GM20431 (cell line): ENCODE results near the gene OSTN.
"Not testable (repeated sequence)": the region's sequence is repeated elsewhere in the genome, so short reads cannot be mapped to it uniquely, and the experiment has no call there.

Experiments used
- in situ Hi-C: fragments of 300-500 bp; cut with MseI, MboI; formaldehyde crosslinking; loops from one replicate; pipeline ENCODE4 v1.15.0; 2020; ENCODE audit warnings: low sequenced_read_pairs; ENCODE audit not compliant: unreplicated experiment

OSTN gene

GRCh38 chr3:191260431-191261303, 61.6 kb downstream of the OSTN start:
- in situ Hi-C loops, result loop anchor here (25.0 kb wide), 1 partner anchor 102 kb away; no protein-coding TSS in a partner anchor

DNA sequence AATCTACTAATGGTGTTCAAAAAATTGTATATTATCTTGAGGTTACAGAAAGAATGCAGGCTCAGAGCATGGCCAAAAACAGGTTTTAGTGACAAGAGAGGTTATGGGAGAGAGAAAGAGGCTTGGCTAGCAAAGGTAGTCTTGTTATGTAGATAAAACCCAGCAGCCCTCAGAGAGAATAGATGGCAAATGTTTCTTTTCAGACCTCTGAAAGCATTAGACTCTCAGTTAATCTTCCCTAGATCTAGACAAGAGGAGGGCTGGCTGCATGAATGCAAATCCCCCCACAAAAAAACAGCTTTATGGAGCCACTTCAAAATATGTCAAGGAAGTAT, 62.2 kb downstream of the OSTN start:
- in situ Hi-C loops, result loop anchor here (25.0 kb wide), 1 partner anchor 101 kb away; no protein-coding TSS in a partner anchor

DNA sequence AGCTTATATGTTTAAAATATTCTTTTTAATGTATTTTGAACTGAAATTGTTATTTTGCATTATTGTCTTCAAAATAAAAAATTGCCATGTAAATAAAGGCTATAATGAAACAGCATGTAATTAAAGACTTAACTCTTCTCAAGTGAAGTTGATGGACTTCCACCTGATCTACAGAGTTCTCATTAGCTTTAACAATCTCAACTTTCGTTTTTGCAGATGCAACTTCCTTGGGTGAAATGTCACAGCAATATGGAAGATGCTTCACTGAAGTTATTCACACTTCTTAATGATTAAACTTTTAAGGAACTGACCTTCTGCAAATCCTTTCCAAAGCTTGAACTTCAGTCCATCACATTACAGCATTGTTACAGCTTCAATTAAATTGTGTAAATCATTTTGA, 63.6 kb downstream of the OSTN start:
- in situ Hi-C loops, result loop anchor here (25.0 kb wide), 1 partner anchor 100 kb away; no protein-coding TSS in a partner anchor

DNA sequence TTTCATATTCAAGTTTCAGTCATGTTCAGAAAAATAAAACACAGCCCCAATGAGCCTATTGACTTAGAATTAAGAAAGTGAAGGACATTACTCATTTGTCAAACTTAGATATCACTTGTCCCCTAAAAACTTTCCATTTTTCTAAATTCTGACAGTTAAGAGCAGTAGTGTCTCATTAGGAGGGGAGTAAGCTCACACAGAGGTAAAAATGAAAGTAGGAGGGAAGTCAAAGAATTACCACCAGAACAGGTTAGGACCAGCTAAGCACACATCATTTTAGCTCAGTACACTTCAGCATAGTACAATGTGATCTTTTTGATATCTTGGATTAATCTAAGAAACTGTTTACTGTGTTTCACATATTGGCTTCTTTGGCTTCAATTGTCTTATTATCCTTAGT, 64.3 kb downstream of the OSTN start:
- in situ Hi-C loops, result loop anchor here (25.0 kb wide), 1 partner anchor 99 kb away; no protein-coding TSS in a partner anchor

GRCh38 chr3:191263850-191264249, 64.8 kb downstream of the OSTN start:
- in situ Hi-C loops, result loop anchor here (25.0 kb wide), 1 partner anchor 98 kb away; no protein-coding TSS in a partner anchor

- in situ Hi-C loops, result loop anchor here (25.0 kb wide), 1 partner anchor 94 kb away; no protein-coding TSS in a partner anchor
Observed at GRCh38 chr3:191268737-191269136, 69.7 kb downstream of the OSTN start.

GRCh38 chr3:191269289-191270085, 70.4 kb downstream of the OSTN start:
- in situ Hi-C loops, result loop anchor here (25.0 kb wide), 1 partner anchor 93 kb away; no protein-coding TSS in a partner anchor

DNA sequence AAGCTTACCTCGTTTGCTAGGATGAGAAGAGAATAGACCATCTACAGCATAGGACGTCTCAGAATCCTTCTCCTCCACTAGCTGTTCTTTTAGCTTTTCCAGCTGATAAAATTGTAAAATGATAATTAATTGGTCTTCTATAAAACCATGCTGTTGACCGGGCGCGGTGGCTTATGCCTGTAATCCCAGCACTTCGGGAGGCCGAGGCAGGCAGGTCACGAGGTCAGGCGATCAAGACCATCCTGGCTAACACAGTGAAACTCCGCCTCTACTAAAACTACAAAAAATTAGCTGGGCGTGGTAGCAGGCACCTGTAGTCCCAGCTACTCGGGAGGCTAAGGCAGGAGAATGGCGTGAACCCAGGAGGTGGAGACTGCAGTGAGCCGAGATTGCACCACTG, 76.2 kb downstream of the OSTN start:
- in situ Hi-C loops, result not testable (repeated sequence)

DNA sequence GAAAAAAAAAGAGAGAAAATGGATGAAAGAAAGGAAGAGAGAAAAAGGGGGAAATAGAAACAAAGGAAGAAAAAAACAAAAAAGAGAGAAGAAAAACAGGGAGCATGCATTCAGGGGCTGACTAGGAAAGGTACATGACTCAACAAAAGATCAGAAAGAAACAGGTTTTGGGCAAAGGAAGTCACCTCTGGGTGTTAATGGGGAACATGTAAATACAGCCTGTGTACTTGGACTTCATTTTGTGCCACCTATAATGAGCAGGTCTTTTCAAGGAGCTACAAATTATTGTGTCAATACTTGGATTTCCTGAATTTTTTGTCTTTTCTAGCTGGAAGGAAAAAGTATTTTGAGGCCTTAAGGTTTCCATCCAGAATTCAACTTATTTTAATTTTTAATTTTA, 76.7 kb downstream of the OSTN start:
- in situ Hi-C loops, result no loop called here

DNA sequence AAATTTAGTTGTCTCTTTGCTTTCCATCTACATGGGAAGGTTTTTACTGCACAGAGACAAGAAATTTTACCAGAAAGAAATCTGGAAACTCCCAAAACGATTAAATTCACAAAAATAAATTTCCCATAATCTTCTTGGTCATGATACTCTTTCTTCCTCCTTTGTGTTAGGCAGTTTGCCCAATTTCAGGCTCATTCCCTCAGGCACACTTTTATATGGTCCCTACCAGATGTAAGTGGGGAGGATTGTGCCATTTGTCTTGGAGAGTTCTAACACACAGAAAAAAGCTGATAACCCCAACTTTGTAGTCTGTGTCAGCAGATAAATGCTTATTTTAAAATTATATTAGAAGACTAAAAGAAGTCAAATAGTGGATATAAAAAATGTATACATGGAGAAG, 81.1 kb downstream of the OSTN start:
- in situ Hi-C loops, result no loop called here

- in situ Hi-C loops, result no loop called here
Observed at GRCh38 chr3:191280882-191281281, 81.8 kb downstream of the OSTN start.

DNA sequence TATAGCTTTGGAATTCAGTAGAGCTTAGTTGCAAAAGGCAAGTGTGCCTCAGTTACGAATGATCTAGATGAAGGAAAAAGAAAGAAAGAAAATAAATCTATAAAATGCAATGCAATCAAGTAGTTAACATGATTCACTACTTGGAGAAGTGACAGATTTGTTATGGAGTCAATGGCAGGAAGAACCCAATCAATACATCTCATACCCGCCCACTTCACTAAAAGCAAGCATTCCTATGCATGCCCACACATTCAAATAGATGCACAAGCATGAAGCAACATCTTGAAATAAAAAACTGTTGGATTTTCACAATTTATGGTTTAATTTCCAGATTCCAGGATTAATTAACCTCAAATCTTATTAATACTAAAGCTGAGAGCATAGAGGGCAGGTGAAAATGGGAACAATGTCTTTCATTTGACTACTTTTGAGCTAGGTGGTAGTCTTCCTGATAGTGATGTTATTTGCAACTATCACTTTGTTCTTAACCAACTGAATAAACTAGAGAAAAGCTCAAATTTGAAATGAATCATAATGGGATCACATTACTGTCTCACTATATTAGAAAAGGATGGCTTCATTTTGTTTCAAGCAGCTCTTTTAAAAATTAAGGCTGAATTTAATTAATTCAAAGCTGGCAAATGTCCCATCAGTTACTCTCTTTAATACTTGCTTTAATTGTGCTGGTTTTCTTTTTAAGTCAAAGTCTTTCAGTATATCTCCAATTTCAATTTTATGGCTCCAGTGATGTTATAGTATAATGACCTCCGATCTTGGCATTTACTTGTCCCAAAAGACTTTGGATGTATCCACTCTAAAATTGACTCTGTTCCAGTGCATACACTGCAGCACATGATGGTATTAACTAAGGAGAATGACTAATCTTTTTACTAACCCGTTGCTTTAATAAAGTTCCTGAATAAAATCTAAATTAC, 83.5 kb downstream of the OSTN start:
- in situ Hi-C loops, result no loop called here

- in situ Hi-C loops, result no loop called here
Observed at GRCh38 chr3:191283400-191283799, 84.4 kb downstream of the OSTN start.

DNA sequence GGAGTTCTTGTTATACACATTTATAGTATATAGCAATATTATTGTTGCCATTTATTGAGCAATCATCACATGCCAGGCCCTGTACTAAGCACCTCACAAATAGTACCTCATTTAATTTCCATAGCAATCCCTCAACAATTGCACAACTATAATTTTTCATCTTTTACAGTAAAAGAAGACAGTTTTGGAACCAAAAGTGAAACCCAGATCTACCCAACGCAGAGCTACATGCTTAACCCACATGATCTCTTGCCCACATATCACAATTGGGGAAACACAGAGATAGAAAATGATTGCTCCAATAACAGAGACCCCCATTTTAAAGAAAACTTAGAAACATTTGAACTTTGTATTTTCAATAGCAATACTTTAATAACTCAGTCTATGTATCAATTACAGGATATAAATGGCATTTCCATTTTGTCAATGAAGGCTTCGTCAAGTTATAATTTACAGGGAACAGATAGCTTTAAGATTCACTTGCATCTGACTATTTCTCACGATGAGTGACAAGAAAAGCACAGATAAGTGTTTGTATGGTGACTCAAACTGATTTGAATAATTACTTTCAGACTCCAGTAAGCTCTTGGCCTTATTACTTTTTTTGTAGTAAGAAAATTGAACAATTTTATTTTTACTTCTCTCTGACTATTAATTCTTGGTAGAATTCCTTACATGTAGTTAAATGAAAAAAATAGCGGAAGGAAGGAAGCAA, 91.4 kb downstream of the OSTN start:
- in situ Hi-C loops, result no loop called here

DNA sequence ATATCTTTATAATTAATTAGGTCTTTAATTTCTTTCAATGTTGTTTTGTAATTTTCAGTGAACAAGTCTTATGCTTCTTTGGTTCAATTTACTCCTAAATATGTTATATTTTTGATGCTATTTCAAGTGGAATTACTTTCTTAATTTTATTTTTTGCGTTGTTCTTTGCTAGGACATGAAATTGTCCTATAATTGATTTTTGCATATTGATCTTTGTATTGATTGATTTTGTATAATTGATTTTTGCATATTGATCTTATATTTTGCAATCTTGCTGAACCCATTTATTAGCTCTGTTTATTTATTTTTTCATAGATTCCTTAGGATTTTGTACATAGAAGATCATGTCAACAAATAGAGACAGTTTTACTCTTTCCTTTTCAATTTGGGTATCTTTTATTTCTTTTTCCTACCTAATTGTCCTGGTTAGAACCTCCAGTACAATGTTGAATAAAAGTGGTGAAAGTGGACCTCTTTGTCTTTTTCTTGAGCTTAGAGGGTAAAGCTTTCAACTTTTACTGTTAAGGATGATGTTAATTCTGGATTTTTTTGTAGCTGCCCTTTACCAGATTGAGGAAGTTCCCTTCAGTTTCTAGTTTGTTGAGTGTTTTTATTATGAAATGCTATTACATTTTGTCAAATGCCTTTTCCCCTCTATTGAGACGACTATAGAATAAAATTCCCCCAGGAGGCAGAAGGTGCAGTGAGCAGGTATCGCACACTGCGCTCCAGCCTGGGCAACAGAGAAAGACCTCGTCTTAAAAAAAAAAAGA, 93.4 kb downstream of the OSTN start:
- in situ Hi-C loops, result no loop called here

DNA sequence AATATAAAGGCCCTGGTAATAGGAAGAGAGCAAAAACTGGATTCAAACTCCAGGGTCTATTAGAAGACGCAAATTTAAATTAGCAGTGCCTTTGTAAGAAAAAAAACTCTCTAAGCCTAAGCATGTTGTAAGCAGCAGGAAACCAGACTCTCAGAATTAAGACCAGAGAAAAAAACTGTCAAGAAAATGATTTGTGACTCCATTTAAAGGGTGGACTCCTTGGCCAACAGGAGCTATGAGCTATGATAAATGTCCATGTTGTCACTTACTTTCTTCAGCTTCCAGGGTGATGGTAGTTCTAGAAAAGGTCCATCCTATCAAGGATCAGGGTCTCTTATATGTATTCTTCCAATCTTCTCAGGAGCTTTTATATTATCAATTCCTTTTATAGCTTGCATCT, 95.2 kb downstream of the OSTN start:
- in situ Hi-C loops, result no loop called here

DNA sequence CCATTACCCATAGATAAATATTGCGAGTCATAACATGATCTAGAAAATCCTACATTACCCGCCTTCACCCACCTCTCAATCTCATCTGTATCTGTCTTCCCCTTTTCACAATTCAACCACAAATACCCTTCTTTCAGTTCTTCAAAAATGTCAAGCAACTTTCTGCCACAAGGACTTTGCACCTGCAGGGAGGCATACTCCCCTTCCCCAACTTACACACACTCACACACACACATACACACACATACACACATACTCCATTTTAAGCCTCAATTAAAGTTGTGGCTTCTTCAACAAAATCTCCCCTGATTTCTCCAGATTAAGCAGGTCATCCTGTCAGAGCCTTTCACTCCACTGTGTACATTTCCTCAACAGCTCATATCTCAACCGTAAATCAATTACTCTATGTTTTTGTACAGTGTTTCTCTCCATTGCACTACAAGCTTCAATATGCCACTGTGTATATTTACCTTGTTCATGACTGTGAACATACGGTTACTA, 97.0 kb downstream of the OSTN start:
- in situ Hi-C loops, result no loop called here

DNA sequence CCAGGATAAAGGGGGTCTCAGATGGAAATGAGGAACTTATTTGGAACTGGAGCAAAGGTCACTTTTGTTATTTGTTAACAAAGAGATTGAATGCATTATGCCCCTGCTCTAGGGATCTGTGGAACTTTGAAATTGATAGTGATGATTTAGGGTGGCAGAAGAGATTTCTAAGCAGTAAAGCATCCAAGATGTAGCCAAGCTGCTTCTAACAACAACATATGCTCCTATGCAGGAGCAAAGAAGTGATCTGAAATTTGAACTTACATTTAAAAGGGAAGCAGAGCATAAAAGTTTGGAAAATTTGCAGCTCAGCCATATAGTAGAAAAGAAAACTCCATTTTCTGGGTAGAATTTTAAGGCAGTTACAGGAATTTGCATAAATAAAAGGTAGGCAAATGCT, 99.8 kb downstream of the OSTN start:
- in situ Hi-C loops, result no loop called here
